OCI-LY7 (cell line): ENCODE results near the gene JDP2. TPM values are rescaled to one million over a fixed set of nuclear protein-coding genes. Genes with fewer than 3 reads are reported as not detected.
"Not testable (repeated sequence)": the region's sequence is repeated elsewhere in the genome, so short reads cannot be mapped to it uniquely, and the experiment has no call there.

Experiments used
- BruUV-seq: library from RNA; stranded (reverse); fragments of 400-500 nt; replicated peaks from 2 replicates; lab custom pipeline; 2021; lab: Mats Ljungman, UMichigan
- CTCF ChIA-PET: fragments of 300-600 bp; sonication (Branson Sonifier 250); formaldehyde crosslinking; loops from one replicate; lab custom pipeline; 2022; ENCODE audit warnings: antibody characterized with exemption; ENCODE audit not compliant: unreplicated experiment; lab: Charles Lee
- POLR2A ChIA-PET: fragments of 300-600 bp; sonication (Branson Sonifier 250); formaldehyde crosslinking; loops from one replicate; lab custom pipeline; 2022; ENCODE audit warnings: antibody characterized with exemption; lab: Charles Lee
- DNase-seq: peaks from one replicate; pipeline ENCODE4 v3.0.0-alpha.2; 2015; ENCODE audit warnings: low spot score
- H2AFZ ChIP-seq: fragments of 200-600 bp; sonication (generic), shearing (Covaris generic); 2 replicates; pipeline ENCODE4 v1.6.1; 2014; ENCODE audit warnings: mild to moderate bottlenecking, antibody characterized with exemption, low read length, moderate library complexity
- H3K27ac ChIP-seq: fragments of 200-600 bp; sonication (generic); 2 replicates; pipeline ENCODE4 v1.5.1; 2014; ENCODE audit warnings: mixed run types, low read depth, mild to moderate bottlenecking, moderate library complexity, low read length, inconsistent platforms; ENCODE audit not compliant: poor library complexity, severe bottlenecking
- H3K36me3 ChIP-seq: fragments of 200-600 bp; sonication (generic); 2 replicates; pipeline ENCODE4 v1.6.1; 2014; ENCODE audit warnings: mild to moderate bottlenecking, antibody characterized with exemption, low read length, moderate library complexity, mixed read lengths; ENCODE audit not compliant: insufficient read depth
- H3K4me1 ChIP-seq: fragments of 200-600 bp; sonication (generic); 2 replicates; pipeline ENCODE4 v1.5.1; 2014; ENCODE audit warnings: mild to moderate bottlenecking, low read length; ENCODE audit not compliant: insufficient read depth, poor library complexity, severe bottlenecking
- H3K4me2 ChIP-seq: fragments of 200-600 bp; sonication (generic); 2 replicates; pipeline ENCODE4 v1.6.1; 2014; ENCODE audit warnings: mild to moderate bottlenecking, low read length
- H3K4me3 ChIP-seq: fragments of 200-600 bp; sonication (generic); 2 replicates; pipeline ENCODE4 v1.5.1; 2014; ENCODE audit warnings: mild to moderate bottlenecking, low read depth, low read length; ENCODE audit not compliant: poor library complexity, severe bottlenecking
- H3K79me2 ChIP-seq: fragments of 200-600 bp; sonication (generic); 2 replicates; pipeline ENCODE4 v1.6.1; 2016; ENCODE audit warnings: low read depth, mild to moderate bottlenecking, low read length, moderate library complexity, mixed read lengths; ENCODE audit not compliant: insufficient read depth
- H3K9me2 ChIP-seq: fragments of 200-600 bp; sonication (generic); 2 replicates; pipeline ENCODE4 v1.6.1; 2016; ENCODE audit warnings: mild to moderate bottlenecking, low read length, mixed read lengths; ENCODE audit not compliant: insufficient read depth
- H3K9me3 ChIP-seq: fragments of 200-600 bp; sonication (generic); 2 replicates; pipeline ENCODE4 v1.6.1; 2014; ENCODE audit warnings: mild to moderate bottlenecking, mixed run types, low read length, mixed read lengths
- H4K20me1 ChIP-seq: fragments of 200-600 bp; sonication (generic); 2 replicates; pipeline ENCODE4 v1.6.1; 2014; ENCODE audit warnings: mild to moderate bottlenecking, antibody characterized with exemption, low read length, moderate library complexity, mixed read lengths; ENCODE audit not compliant: insufficient read depth
- CTCF ChIP-seq: fragments of 200-600 bp; sonication (generic); conservative IDR thresholded peaks from 2 replicates; pipeline ENCODE4 v1.5.1; 2014; ENCODE audit warnings: mild to moderate bottlenecking, antibody characterized with exemption, low read length, moderate library complexity, mixed read lengths
- EZH2phosphoT487 ChIP-seq: fragments of 200-600 bp; sonication (generic); IDR thresholded peaks from 2 replicates; pipeline ENCODE4 v1.6.1; 2018; ENCODE audit warnings: low read depth, borderline replicate concordance, mild to moderate bottlenecking, mixed run types, antibody characterized with exemption, low read length, moderate library complexity, mixed read lengths
- intact Hi-C: fragments of 100-400 bp; cut with micrococcal nuclease; formaldehyde crosslinking; loops from one replicate; pipeline ENCODE4 v1.10.0; 2022; ENCODE audit not compliant: unreplicated experiment
- total RNA-seq, 2 experiments: library from RNA; depleted of rRNA in 1 of 2; stranded (reverse); fragments of >200 nt in 1 of 2; shearing (Covaris generic) in 1 of 2; gene quantifications; 2 replicates each; pipeline ENCODE4 v1.2.3, GENCODE V29; 2014 to 2022

The JDP2 gene
- total RNA-seq, 2 experiments from 2014 or later, result 45.7 to 62.7 TPM

DNA sequence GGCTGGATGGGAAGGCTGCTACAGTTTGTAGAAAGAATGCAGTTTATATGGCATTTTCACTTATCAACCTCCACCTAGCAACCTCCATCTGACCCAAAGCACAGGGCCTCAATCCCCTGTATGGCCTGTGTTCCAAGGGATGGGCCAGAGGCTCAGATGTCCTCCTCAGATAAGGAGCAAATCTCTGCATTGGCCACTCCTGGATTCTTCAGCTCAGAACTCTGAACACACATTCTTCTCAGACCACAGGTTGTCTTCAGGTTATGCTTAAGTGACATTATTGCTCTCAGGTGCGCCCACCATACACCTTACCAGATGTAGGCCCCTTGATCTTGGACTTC is 47.9 kb upstream of the JDP2 start:
- Histone ChIP-seq H3K9me3 (no peaks in the 10 kb centered on the region; the same call in 1 of the 2 replicates), H3K36me3 (no peaks in the 10 kb centered on the region), H3K4me1 (no peaks in the 10 kb centered on the region), H3K9me2 (no peaks in the 10 kb centered on the region), H3K79me2 (no peaks in the 10 kb centered on the region), H4K20me1 (no peaks in the 10 kb centered on the region), H3K4me2 (no peak overlapping the region), H3K27ac (no peak overlapping the region), H2AFZ (no peak overlapping the region), H3K4me3 (no peak overlapping the region)
- POLR2A ChIA-PET, result interaction anchor here (0.5 to 1.4 kb wide), 3 partner anchors 12 to 837 kb away, joined by 3 to 5 read pairs (median 3); no protein-coding TSS in a partner anchor
- CTCF ChIA-PET, result no interaction called here
- BruUV-seq, result no TSS peak
- TF ChIP-seq CTCF (no peak), EZH2phosphoT487 (no peak)
- DNase-seq, result no peak
- intact Hi-C loops, result no loop called here

- Histone ChIP-seq H3K79me2 (no peaks in the 10 kb centered on the region), H3K9me2 (no peaks in the 10 kb centered on the region), H3K4me2 (no peak overlapping the region), H3K9me3 (no peaks in the 10 kb centered on the region; the same call in 1 of the 2 replicates), H3K36me3 (no peaks in the 10 kb centered on the region), H4K20me1 (no peaks in the 10 kb centered on the region), H3K4me1 (no peaks in the 10 kb centered on the region), H3K27ac (no peak overlapping the region), H3K4me3 (no peak overlapping the region), H2AFZ (no peak overlapping the region)
- POLR2A ChIA-PET, result interaction anchor here (0.6 kb wide), 2 partner anchors 17 to 169 kb away, joined by 3 to 5 read pairs; no protein-coding TSS in a partner anchor
- no peak for DNase-seq
- CTCF ChIA-PET, result no interaction called here
- intact Hi-C loops, result no loop called here
- TF ChIP-seq CTCF, result no peak
- no peak for TF ChIP-seq EZH2phosphoT487
- no TSS peak for BruUV-seq
Observed at GRCh38 chr14:75380656-75381055, 47.2 kb upstream of the JDP2 start.

DNA sequence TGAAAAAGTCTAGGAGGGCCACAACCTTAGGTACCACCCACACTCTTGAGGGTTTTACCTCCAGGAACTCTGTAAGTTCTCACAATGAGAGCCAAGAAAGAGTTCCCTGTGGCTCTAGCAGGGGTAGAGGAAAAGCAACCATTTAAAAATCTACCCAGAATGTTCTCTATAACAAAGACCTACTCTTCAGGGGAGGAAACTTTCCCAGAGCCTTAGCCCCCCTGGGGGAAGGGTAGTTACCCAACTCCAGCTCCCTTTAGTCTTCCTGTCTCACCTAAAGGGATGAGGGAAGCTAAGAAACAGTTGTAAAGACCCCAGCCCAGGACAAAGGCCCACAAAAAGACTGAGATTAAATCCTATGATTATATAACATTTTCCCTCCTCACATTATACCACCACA is 46.2 kb upstream of the JDP2 start:
- intact Hi-C loops, result no loop called here
- TF ChIP-seq CTCF (no peak), EZH2phosphoT487 (no peak)
- Histone ChIP-seq H3K27ac (no peak overlapping the region), H3K4me2 (no peak overlapping the region), H4K20me1 (no peaks in the 10 kb centered on the region), H2AFZ (no peak overlapping the region), H3K4me3 (no peak overlapping the region), H3K4me1 (no peaks in the 10 kb centered on the region), H3K9me3 (no peaks in the 10 kb centered on the region; the same call in 1 of the 2 replicates), H3K9me2 (no peaks in the 10 kb centered on the region), H3K36me3 (no peaks in the 10 kb centered on the region), H3K79me2 (no peaks in the 10 kb centered on the region)
- ChIA-PET POLR2A (interaction anchor here (0.6 kb wide), 1 partner anchor 26 kb away, joined by 3 read pairs; no protein-coding TSS in a partner anchor), CTCF (no interaction called here)
- no TSS peak for BruUV-seq
- no peak for DNase-seq

DNA sequence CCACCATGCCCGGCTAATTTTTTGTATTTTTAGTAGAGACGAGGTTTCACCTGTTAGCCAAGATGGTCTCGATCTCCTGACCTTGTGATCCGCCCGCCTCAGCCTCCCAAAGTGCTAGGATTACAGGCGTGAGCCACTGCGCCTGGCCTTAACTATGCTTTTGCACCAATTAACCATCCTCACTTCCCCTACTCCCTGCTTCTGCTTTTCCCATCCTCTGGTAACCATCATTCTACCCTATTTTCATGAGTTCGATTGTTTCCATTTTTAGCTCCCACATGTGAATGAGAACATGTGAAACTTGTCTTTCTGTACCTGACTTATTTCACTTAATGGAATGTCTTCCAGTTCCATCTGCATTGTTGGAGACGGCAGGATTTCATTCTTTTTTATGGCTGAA is 44.6 kb upstream of the JDP2 start:
- H3K79me2 ChIP-seq, H3K9me3 ChIP-seq, H3K36me3 ChIP-seq, intact Hi-C loops, BruUV-seq, H3K9me2 ChIP-seq, H4K20me1 ChIP-seq, H3K4me2 ChIP-seq, H3K27ac ChIP-seq, H2AFZ ChIP-seq, H3K4me1 ChIP-seq, H3K4me3 ChIP-seq, CTCF ChIA-PET, DNase-seq: not testable (repeated sequence)
- POLR2A ChIA-PET, result interaction anchor here (0.6 kb wide), 1 partner anchor 48 kb away, joined by 6 read pairs; no protein-coding TSS in a partner anchor
